Liver (tissue), 3 donors: ENCODE results near the gene TAAR2.

Experiments used
- ATF3 ChIP-seq: IDR thresholded peaks from 2 replicates; pipeline ENCODE4 v1.6.1; 2016; ENCODE audit warnings: antibody characterized with exemption
- CTCF ChIP-seq: fragments of 150-350 bp; IDR thresholded peaks from 2 replicates; pipeline ENCODE4 v1.5.1; 2017; ENCODE audit warnings: improper control_type of control experiment, low read depth, low read length; ENCODE audit not compliant: missing input control
- EGR1 ChIP-seq, 2 donors: IDR thresholded peaks; 2 replicates each; pipeline ENCODE4 v1.6.1; 2016 to 2018; ENCODE audit warnings: antibody characterized with exemption in 2 of 2, low read depth in 2 of 2
- FOXA1 ChIP-seq: IDR thresholded peaks from 2 replicates; pipeline ENCODE4 v1.6.1; 2016; ENCODE audit warnings: antibody characterized with exemption
- FOXA2 ChIP-seq: IDR thresholded peaks from 2 replicates; pipeline ENCODE4 v1.6.1; 2016; ENCODE audit warnings: antibody characterized with exemption
- HNF4G ChIP-seq: IDR thresholded peaks from 2 replicates; pipeline ENCODE4 v1.6.1; 2016; ENCODE audit warnings: antibody characterized with exemption
- RAD21 ChIP-seq, 2 donors: IDR thresholded peaks; 2 replicates each; pipeline ENCODE4 v1.6.1; 2016; ENCODE audit warnings: antibody characterized with exemption in 2 of 2, mild to moderate bottlenecking in 2 of 2
- TAF1 ChIP-seq: conservative IDR thresholded peaks from 2 replicates; pipeline ENCODE4 v1.6.1; 2016; ENCODE audit warnings: antibody characterized with exemption, mild to moderate bottlenecking
- ZBTB33 ChIP-seq: IDR thresholded peaks from 2 replicates; pipeline ENCODE4 v1.6.1; 2016; ENCODE audit warnings: antibody characterized with exemption
- donor health status: healthy.
- donor health status: healthy.

- TF ChIP-seq RAD21 (IDR thresholded peaks at IDR 0.05) (no peak), FOXA2 (no peak), CTCF (no peak), ZBTB33 (no peak), EGR1 (IDR thresholded peaks at IDR 0.05; ENCODE audit: low read depth in 2 of 2) (no peak), ATF3 (no peak), TAF1 (no peak), HNF4G (no peak), FOXA1 (no peak)
Measured at GRCh38 chr6:132666118-132666517, 42.0 kb upstream of the TAAR2 start.
